ENCODE data around the gene KCNH5.

Gene KCNH5, protein sequence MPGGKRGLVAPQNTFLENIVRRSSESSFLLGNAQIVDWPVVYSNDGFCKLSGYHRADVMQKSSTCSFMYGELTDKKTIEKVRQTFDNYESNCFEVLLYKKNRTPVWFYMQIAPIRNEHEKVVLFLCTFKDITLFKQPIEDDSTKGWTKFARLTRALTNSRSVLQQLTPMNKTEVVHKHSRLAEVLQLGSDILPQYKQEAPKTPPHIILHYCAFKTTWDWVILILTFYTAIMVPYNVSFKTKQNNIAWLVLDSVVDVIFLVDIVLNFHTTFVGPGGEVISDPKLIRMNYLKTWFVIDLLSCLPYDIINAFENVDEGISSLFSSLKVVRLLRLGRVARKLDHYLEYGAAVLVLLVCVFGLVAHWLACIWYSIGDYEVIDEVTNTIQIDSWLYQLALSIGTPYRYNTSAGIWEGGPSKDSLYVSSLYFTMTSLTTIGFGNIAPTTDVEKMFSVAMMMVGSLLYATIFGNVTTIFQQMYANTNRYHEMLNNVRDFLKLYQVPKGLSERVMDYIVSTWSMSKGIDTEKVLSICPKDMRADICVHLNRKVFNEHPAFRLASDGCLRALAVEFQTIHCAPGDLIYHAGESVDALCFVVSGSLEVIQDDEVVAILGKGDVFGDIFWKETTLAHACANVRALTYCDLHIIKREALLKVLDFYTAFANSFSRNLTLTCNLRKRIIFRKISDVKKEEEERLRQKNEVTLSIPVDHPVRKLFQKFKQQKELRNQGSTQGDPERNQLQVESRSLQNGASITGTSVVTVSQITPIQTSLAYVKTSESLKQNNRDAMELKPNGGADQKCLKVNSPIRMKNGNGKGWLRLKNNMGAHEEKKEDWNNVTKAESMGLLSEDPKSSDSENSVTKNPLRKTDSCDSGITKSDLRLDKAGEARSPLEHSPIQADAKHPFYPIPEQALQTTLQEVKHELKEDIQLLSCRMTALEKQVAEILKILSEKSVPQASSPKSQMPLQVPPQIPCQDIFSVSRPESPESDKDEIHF

DNA sequence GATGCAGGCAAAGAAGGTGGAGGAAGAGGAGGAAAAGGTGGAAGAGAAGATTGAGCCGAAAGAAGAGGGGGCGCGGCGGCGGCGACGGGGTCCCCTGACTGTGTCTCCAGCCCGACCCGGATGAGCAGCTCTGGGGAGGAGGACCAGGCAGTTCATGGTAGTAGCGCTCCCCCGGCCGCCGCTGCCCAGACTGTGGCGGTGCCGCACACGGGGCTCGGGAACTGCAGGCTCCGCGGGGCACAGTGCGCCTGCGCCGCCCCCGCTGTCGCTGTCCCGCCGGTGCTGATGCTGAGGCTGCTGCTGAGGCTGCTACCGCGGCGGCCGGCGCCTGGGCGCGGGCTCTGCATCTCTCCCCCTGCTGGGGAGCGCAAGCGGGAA is at the start of gene KCNH5:
Gene KCNH5 (minus strand): TSS at position 225 of the 378 bp plus-strand sequence. CDS start 272 bp downstream, outside the sequence.
- TF ChIP-seq MYC (IDR thresholded peaks at IDR 0.05; ENCODE audit: low read depth, low read length) (no peak), MAX (IDR thresholded peaks at IDR 0.05; ENCODE audit: low read depth, low read length) (no peak), POLR2A (IDR thresholded peaks at IDR 0.05; ENCODE audit: extremely low read depth, insufficient read length) (no peak)
- TF ChIP-seq, protein P1, sequence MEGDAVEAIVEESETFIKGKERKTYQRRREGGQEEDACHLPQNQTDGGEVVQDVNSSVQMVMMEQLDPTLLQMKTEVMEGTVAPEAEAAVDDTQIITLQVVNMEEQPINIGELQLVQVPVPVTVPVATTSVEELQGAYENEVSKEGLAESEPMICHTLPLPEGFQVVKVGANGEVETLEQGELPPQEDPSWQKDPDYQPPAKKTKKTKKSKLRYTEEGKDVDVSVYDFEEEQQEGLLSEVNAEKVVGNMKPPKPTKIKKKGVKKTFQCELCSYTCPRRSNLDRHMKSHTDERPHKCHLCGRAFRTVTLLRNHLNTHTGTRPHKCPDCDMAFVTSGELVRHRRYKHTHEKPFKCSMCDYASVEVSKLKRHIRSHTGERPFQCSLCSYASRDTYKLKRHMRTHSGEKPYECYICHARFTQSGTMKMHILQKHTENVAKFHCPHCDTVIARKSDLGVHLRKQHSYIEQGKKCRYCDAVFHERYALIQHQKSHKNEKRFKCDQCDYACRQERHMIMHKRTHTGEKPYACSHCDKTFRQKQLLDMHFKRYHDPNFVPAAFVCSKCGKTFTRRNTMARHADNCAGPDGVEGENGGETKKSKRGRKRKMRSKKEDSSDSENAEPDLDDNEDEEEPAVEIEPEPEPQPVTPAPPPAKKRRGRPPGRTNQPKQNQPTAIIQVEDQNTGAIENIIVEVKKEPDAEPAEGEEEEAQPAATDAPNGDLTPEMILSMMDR (IDR thresholded peaks at IDR 0.05; ENCODE audit: low read depth, low read length) = no peak
- DNase-seq (ENCODE audit: low read depth) = no peak
- H3K4me3 ChIP-seq (ENCODE audit: low read depth, low read length) = no peak within 1 kb of the TSS

DNA sequence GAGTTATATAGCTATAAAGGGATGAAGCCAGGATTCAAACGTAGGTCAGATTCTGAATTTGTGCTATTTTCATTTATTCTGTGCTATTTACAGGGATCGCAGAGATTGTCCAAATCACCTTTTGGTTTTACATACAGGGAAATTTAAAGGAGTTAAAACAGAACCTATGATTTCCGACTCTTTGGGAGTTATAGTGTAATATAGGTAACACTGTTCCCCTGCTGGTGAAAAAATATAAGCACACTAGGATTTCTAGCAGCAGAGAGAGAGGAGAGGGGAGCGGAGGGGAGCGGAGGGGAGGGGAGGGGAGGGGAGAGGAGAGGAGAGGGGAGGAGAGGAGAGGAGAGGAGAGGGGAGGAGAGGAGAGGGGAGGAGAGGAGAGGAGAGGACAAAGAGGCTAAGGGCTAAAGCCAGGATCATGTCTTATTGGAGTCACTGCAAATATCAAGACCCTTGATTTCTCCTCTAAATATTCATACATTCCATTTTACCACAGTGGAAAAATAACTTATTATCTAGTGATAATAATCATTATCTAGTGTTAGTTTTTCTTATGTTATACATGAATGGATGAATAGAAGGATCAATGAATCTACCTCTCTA is 46.2 kb upstream of the KCNH5 start:
- TF ChIP-seq, protein P1 (IDR thresholded peaks at IDR 0.05; ENCODE audit: low read depth, low read length) = no peak
- TF ChIP-seq POLR2A (IDR thresholded peaks at IDR 0.05; ENCODE audit: extremely low read depth, insufficient read length) (no peak), MAX (IDR thresholded peaks at IDR 0.05; ENCODE audit: low read depth, low read length) (no peak), MYC (IDR thresholded peaks at IDR 0.05; ENCODE audit: low read depth, low read length) (no peak)
- DNase-seq (ENCODE audit: low read depth) = no peak
- no peak overlapping the region for H3K4me3 ChIP-seq (ENCODE audit: low read depth, low read length)

- DNase-seq (ENCODE audit: low read depth) = no peak
- no peak overlapping the region for H3K4me3 ChIP-seq (ENCODE audit: low read depth, low read length)
- TF ChIP-seq MAX (IDR thresholded peaks at IDR 0.05; ENCODE audit: low read depth, low read length) (no peak), POLR2A (IDR thresholded peaks at IDR 0.05; ENCODE audit: extremely low read depth, insufficient read length) (no peak), MYC (IDR thresholded peaks at IDR 0.05; ENCODE audit: low read depth, low read length) (no peak)
- TF ChIP-seq, protein P1 (IDR thresholded peaks at IDR 0.05; ENCODE audit: low read depth, low read length) = no peak
Measured at GRCh38 chr14:63088865-63089264, 43.6 kb upstream of the KCNH5 start.

- no peak for DNase-seq (ENCODE audit: low read depth)
Measured at GRCh38 chr14:63078569-63078968, 33.3 kb upstream of the KCNH5 start.

More at GRCh38 chr14:63078569-63078968, 33.3 kb upstream of the KCNH5 start:
- TF ChIP-seq POLR2A (IDR thresholded peaks at IDR 0.05; ENCODE audit: extremely low read depth, insufficient read length) (no peak), MAX (IDR thresholded peaks at IDR 0.05; ENCODE audit: low read depth, low read length) (no peak), MYC (IDR thresholded peaks at IDR 0.05; ENCODE audit: low read depth, low read length) (no peak)
- TF ChIP-seq, protein P1 (IDR thresholded peaks at IDR 0.05; ENCODE audit: low read depth, low read length) = no peak
- no peak overlapping the region for H3K4me3 ChIP-seq (ENCODE audit: low read depth, low read length)
